Fibroblast of skin of left biceps (primary cell): Measurements from ENCODE around the gene ANKDD1B.
"Not testable (repeated sequence)": the region's sequence is repeated elsewhere in the genome, so short reads cannot be mapped to it uniquely, and the experiment has no call there.

ENCODE experiments used
- DNase-seq, 2 experiments: peaks; one replicate each; pipeline ENCODE4 v3.0.0-alpha.2; 2013; ENCODE audit warnings: low read depth in 2 of 2

The ANKDD1B gene

GRCh38 chr5:75611311-75612225 is at the start of gene ANKDD1B:
Gene ANKDD1B, plus strand, starts transcription at chr5:75611453. Its CDS starts 182 bp downstream, at chr5:75611635.
- no peak for DNase-seq

DNA sequence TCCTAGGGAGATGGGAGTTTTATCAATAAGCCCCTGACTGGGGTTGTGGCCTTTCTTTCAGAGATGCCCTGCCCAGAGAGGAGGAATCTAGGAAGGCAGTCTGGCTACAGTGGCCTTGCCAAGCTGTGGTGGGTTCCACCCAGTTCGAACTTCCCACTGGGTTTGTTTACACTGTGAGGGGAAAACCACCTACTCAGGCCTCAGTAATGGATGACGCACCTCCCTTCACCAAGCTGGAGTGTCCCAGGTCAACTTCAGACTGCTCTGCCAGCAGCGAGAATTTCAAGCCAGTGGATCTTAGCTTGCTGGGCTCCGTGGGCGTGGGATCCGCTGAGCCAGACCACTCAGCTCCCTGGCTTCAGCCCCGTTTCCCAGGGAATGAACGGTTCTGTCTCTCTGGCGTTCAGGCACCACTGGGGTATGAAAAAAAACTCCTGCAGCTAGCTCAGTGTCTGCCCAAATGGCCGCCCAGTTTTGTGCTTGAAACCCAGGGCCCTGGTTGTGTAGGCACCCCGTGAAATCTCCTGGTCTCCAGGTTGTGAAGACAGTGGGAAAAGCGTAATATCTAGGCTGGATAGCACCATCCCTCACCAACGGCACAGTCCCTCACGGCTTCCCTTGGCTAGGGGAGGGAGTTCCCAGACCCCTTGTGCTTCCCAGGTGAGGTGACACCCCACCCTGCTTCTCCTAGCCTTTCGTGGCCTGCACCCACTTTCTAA is 45.1 kb upstream of the ANKDD1B start:
- not testable (repeated sequence) for DNase-seq

DNA sequence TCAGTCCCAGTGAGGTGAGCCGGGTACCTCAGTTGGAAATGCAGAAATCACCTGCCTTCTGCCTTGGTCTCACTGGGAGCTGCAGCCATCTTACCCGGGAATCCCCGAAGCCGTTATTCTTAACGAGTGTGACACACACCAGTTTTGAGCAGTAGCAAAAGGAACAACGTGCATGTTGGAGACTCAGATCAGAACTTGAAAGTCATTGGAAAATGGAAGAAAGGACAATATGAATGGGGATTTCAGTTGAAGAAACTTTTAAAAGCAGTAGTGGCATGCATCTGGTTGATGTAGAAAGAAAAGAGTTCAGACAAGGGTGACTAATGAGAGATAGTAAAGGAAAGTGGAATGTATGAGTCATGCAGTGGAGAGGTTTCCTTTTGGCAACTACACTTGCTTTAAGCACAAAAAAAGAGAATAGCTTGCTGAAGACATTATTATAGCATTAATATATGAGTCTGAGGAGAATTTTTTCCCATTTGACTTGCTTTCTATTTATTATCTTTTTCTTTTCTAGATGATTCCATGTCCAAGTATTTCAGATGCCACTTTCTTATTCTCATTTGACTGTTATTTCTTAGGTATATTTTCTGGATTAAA is 44.4 kb upstream of the ANKDD1B start:
- DNase-seq, result peak; percentile 67 to 79

GRCh38 chr5:75567710-75568109 is 43.5 kb upstream of the ANKDD1B start:
- DNase-seq, result no peak

GRCh38 chr5:75568202-75568601 is 43.1 kb upstream of the ANKDD1B start:
- DNase-seq, result no peak

- no peak for DNase-seq
Measured at GRCh38 chr5:75571547-75571946, 39.7 kb upstream of the ANKDD1B start.

- DNase-seq, result no peak
Measured at GRCh38 chr5:75574791-75575190, 36.5 kb upstream of the ANKDD1B start.

DNA sequence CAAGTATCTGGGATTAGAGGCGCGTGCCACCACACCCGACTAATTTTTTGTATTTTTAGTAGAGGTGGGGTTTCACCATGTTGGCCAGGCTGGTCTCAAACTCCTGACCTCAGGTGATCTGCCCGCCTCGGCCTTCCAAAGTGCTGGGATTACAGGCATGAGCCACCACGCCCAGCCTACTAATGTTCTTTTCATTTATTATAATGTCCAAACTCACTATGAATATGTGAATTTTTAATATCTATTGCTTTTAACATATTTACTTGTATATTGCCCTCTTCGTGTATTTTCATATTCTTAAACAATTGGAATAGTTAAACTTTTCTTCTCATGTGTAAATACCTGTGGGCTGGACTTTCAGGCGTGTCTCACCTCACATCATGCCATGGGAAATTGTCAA is 33.0 kb upstream of the ANKDD1B start:
- DNase-seq, result not testable (repeated sequence)

GRCh38 chr5:75584641-75585040 is 26.6 kb upstream of the ANKDD1B start:
- DNase-seq, result no peak

DNA sequence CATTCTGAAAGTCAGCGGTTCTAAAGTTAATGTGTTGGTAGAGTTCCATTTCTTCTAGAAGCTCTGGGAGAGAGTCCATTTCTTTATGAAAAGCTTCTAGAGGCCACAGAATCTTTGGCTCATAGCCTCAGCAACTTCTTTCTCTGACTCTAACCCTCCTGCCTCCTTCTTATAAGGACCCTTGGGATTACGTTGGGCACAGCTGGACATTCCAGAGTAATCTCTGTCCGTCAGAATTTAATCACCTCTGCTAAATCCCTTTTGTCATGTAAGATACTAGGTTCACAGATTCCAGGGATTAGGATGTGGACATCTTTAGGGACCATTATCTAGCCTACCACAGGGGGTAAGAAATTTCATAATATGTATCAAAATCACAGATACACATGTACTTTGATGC is 22.6 kb upstream of the ANKDD1B start:
- DNase-seq, result no peak

- no peak for DNase-seq
Measured at GRCh38 chr5:75600535-75600934, 10.7 kb upstream of the ANKDD1B start.

GRCh38 chr5:75601567-75601966 is 9.7 kb upstream of the ANKDD1B start:
- no peak for DNase-seq

DNA sequence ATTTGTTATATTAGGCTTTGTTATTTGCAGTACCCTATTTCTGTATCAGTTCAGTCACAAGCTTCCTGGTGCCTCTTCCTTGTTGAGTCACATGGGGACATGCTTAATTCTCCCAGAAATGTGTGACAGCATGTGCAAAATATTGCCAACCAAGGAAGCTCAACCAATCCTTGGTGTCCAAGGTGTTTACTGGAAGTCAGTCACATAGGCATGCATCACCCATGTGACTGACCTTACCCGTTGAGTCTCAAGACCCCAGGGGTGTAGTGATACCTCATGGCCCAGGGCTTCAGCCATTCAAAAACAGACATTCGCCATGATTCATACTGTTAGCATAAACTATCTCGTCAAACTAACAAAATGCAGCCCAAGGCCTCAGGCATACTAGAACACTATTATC is 9.3 kb upstream of the ANKDD1B start:
- DNase-seq, result no peak

GRCh38 chr5:75603371-75603770 is 7.9 kb upstream of the ANKDD1B start:
- DNase-seq, result peak; percentile 43 to 48

DNA sequence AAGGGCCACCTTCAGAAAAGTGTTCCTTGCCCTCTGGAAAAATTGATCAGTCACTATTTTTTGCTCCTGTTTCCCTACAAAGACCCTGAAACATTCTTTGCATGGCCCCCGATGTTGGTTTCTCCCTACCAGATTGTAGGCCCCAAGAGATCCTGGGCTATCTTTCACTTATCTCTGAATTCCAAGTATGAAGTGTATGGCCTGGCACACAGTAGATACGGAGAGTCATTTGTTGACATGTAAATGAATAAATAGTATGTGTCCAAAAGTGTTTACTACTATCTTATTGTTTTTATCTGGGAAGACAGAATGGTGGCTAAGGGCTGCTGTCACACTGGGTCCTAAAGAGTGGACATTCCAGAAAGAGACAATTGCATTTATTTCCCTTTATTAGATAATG is 7.4 kb upstream of the ANKDD1B start:
- DNase-seq, result no peak

- DNase-seq, result not testable (repeated sequence)
Measured at GRCh38 chr5:75607341-75607740, 3.9 kb upstream of the ANKDD1B start.

GRCh38 chr5:75608870-75609269 is 2.4 kb upstream of the ANKDD1B start:
- no peak for DNase-seq

- DNase-seq, result no peak
Measured at GRCh38 chr5:75610201-75610600, 1.1 kb upstream of the ANKDD1B start.

GRCh38 chr5:75610859-75611310 is 368 bp upstream of the ANKDD1B start:
- not testable (repeated sequence) for DNase-seq

GRCh38 chr5:75612226-75612569 is 945 bp downstream of the ANKDD1B start:
- no peak for DNase-seq

DNA sequence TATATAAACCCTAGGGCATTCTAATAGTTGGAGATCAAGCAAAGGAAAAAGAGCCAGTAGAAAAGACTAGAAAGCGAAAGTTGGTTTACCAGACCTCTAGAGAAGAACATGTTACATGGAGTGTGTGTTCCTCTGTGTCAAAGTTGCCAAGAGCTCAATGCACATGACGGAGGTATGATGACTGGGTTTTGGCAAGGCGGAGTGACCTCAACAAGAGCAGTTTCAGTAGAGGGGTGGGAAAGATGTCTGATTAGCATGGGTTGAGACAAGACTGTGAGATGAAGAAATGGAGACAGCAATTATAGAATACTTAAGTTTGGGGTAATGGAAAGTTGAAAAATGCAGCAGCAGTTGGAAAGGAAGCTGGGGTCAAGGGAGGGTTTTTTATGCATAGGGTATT is 1.6 kb downstream of the ANKDD1B start:
- DNase-seq, result no peak

DNA sequence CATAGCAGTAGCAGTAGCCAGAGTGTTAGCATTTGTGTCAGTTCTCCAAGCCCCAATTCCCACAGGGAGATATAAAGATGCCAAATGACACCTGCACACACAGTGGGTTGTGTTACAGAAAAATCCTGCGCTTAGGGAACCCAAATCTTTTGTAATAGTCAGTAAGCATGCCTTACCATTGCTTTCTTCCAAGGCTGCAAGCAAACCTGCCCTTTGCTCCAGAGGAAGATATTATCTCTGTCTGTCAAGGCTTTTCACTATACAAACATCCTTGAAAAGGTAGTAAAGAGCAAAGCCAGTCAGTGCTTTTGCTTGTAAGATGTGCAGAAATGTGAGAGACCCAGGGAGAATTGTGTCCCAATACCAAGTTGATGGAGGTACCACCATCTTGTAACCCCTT is 2.9 kb downstream of the ANKDD1B start:
- DNase-seq, result no peak
